SK-N-MC (cell line): ENCODE data around the gene ITGA11.

Source experiments
- EZH2 ChIP-seq: fragments of 200-600 bp; sonication (generic); IDR thresholded peaks from one replicate; pipeline ENCODE4 v1.6.1; 2017; ENCODE audit warnings: antibody characterized with exemption
- POLR2AphosphoS5 ChIP-seq: IDR thresholded peaks from 2 replicates; pipeline ENCODE4 v1.6.1; 2012; ENCODE audit warnings: mild to moderate bottlenecking, low read depth, low read length, borderline replicate concordance

GRCh38 chr15:68265081-68265480 lies 166.9 kb downstream of the ITGA11 start:
- no peak for TF ChIP-seq POLR2AphosphoS5
- no peak for TF ChIP-seq EZH2
